GM12874 (cell line): ENCODE measurements around the gene HNRNPD.
A peak's percentile ranks its signal among the peaks of the same experiment; 100 is the strongest.

ENCODE experiments used
- CTCF ChIP-seq: IDR thresholded peaks from 2 replicates; pipeline ENCODE4 v1.5.1; 2011; ENCODE audit warnings: low read depth, mild to moderate bottlenecking, control low read depth, low read length, moderate library complexity; ENCODE audit not compliant: insufficient read depth

The HNRNPD gene

DNA sequence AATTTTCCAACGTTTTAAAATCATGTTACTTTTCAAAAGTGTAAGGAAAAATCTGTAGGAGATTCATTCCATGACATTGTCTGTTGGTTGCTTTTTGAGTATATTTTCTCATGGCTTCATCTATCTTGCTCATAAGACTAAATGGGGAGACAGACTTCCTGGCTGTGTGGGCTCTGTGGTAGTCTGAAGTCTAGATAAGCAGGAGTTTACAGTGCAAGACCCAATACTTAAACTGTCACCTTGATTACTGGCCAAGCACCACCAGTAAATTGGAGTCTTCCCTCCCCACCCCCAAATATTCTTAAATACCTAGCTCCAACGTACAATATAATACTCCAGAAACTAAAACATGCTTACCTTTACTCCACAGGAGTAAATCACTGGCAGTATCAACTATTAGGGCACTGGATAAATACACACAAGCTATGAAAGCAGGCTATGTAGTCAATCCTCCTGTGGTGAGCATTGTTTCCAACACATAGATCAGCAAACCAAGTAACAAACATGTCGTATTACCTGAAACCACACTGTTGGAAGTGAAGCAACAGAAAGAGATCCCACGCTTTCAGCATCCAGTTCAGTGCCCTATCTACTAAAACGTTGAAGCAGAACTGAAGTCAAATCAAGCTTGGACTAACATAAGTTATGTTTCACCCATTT, 6.2 kb downstream of the HNRNPD start:
- TF ChIP-seq CTCF = no peak

GRCh38 chr4:82363896-82364487, 9.8 kb downstream of the HNRNPD start:
- TF ChIP-seq CTCF = no peak

- no peak for TF ChIP-seq CTCF
Observed at GRCh38 chr4:82362565-82362964, 11.2 kb downstream of the HNRNPD start.

GRCh38 chr4:82360298-82361177, 13.3 kb downstream of the HNRNPD start:
- TF ChIP-seq CTCF = peak; percentile 22; the same call in 1 of the 2 replicates

DNA sequence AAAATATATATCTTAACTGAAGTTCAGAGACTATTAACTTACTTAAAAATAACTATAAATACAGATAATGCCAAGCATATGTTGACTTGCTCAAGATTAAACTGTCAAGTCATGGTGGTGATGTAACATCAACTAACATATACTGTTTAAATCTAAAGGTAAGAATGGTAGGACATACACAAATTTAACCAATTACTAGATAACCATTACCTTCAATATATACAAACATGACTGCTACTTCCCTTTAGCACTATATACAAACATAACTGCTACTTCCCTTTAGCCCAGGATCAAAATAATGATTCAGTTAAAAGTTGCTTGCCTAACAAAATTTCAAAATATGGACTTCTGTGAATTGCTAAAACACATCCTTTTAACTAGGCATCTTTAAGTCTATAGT, 14.9 kb downstream of the HNRNPD start:
- no peak for TF ChIP-seq CTCF

DNA sequence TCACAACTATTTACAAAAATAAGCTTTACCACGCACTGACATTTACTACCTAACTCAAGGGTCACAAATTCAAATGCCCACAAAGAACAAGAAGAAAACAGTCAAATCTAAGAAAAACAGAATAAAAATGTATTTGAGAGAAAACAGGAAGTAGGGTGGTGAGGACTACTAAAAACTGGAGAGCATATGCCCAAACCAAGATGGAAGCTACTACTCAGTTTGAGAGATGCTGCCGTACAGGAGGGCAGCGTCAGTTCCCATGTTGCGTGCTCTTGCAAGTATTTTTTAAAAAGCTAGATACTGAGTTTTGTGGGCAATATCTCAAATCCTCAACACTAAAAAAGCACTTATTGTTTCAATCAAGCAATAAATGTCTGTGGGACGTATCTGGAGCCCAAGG, 16.2 kb downstream of the HNRNPD start:
- no peak for TF ChIP-seq CTCF

- TF ChIP-seq CTCF = no peak
Observed at GRCh38 chr4:82354788-82355187, 19.0 kb downstream of the HNRNPD start.
